GM23338 (cell line): Measurements from ENCODE around the gene SMURF1. TPM values are rescaled to one million over a fixed set of nuclear protein-coding genes. Genes with fewer than 3 reads are reported as not detected.

Experiments used
- ATAC-seq: fragments of 200-7000 bp; cut with Tn5 transposase; 3 replicates; pipeline ENCODE4 v1.9.1; 2020
- DNase-seq: peaks from one replicate; pipeline ENCODE4 v3.0.0-alpha.2; 2015; ENCODE audit warnings: low spot score
- H2AFZ ChIP-seq: fragments of 200-600 bp; sonication (generic); 2 replicates; pipeline ENCODE4 v1.8.0; 2016; ENCODE audit warnings: antibody characterized with exemption, mild to moderate bottlenecking, moderate library complexity
- H3F3A ChIP-seq: fragments of 200-600 bp; sonication (generic); replicated peaks from 2 replicates; pipeline ENCODE4 v1.8.0; 2017; ENCODE audit warnings: antibody characterized with exemption, mixed run types, low read depth
- H3K27ac ChIP-seq: fragments of 200-600 bp; sonication (generic); 2 replicates; pipeline ENCODE4 v1.6.1; 2016; ENCODE audit warnings: low read depth
- H3K27me3 ChIP-seq: fragments of 200-600 bp; sonication (generic); 2 replicates; pipeline ENCODE4 v1.8.0; 2016; ENCODE audit warnings: mild to moderate bottlenecking, mixed run types, moderate library complexity; ENCODE audit not compliant: insufficient read depth
- H3K36me3 ChIP-seq: fragments of 200-600 bp; sonication (generic); 2 replicates; pipeline ENCODE4 v1.8.0; 2016; ENCODE audit warnings: mild to moderate bottlenecking; ENCODE audit not compliant: insufficient read depth
- H3K4me1 ChIP-seq: fragments of 200-600 bp; sonication (generic); 2 replicates; pipeline ENCODE4 v1.8.0; 2016; ENCODE audit warnings: mild to moderate bottlenecking, moderate library complexity; ENCODE audit not compliant: insufficient read depth
- H3K4me2 ChIP-seq: fragments of 200-600 bp; sonication (generic); 2 replicates; pipeline ENCODE4 v1.7.1; 2017; ENCODE audit warnings: mixed run types
- H3K4me3 ChIP-seq: fragments of 200-600 bp; sonication (generic); 2 replicates; pipeline ENCODE4 v1.6.1; 2016; ENCODE audit warnings: mixed run types
- H3K79me2 ChIP-seq: fragments of 200-600 bp; sonication (generic); replicated peaks from 2 replicates; pipeline ENCODE4 v1.8.0; 2017; ENCODE audit warnings: mild to moderate bottlenecking; ENCODE audit not compliant: insufficient read depth
- H3K9me2 ChIP-seq: fragments of 200-600 bp; sonication (generic); 2 replicates; pipeline ENCODE4 v1.8.0; 2017; ENCODE audit not compliant: insufficient read depth
- H4K20me1 ChIP-seq: fragments of 200-600 bp; sonication (generic); replicated peaks from 2 replicates; pipeline ENCODE4 v1.8.0; 2017; ENCODE audit warnings: mild to moderate bottlenecking; ENCODE audit not compliant: insufficient read depth
- H3K27ac Mint-ChIP-seq: 2 replicates; pipeline ENCODE4 v1.8.0; 2020; ENCODE audit warnings: inconsistent platforms, mild to moderate bottlenecking, moderate library complexity, mixed read lengths
- H3K27me3 Mint-ChIP-seq: 3 replicates; pipeline ENCODE4 v1.8.0; 2022; ENCODE audit warnings: low read depth, mild to moderate bottlenecking, moderate library complexity, mixed read lengths, inconsistent platforms; ENCODE audit not compliant: insufficient read depth, poor library complexity
- H3K36me3 Mint-ChIP-seq: 3 replicates; pipeline ENCODE4 v1.8.0; 2021; ENCODE audit warnings: low read depth, mild to moderate bottlenecking, inconsistent platforms, moderate library complexity, mixed read lengths
- H3K4me1 Mint-ChIP-seq: 3 replicates; pipeline ENCODE4 v1.8.0; 2020; ENCODE audit warnings: mild to moderate bottlenecking, inconsistent platforms, mixed read lengths
- H3K4me3 Mint-ChIP-seq: 3 replicates; pipeline ENCODE4 v1.8.0; 2021; ENCODE audit warnings: moderate library complexity, mild to moderate bottlenecking, inconsistent platforms, mixed read lengths
- H3K9me3 Mint-ChIP-seq: 3 replicates; pipeline ENCODE4 v1.8.0; 2020; ENCODE audit warnings: moderate library complexity, mild to moderate bottlenecking, inconsistent platforms, mixed read lengths
- CTCF ChIP-seq, 2 experiments: fragments of 200-600 bp in 1 of 2; sonication (generic) in 1 of 2; conservative IDR thresholded peaks; 2 replicates each; pipeline versions ENCODE4 v1.5.1 to v1.6.1; 2016 to 2017; ENCODE audit warnings: antibody characterized with exemption in 2 of 2, low read depth in 2 of 2, mild to moderate bottlenecking in 2 of 2, moderate library complexity in 1 of 2
- ETS1 ChIP-seq: IDR thresholded peaks from 2 replicates; pipeline ENCODE4 v1.6.1; 2016; ENCODE audit warnings: antibody characterized with exemption
- EZH2 ChIP-seq: fragments of 200-600 bp; sonication (generic); IDR thresholded peaks from one replicate; pipeline ENCODE4 v1.8.0; 2017; ENCODE audit warnings: antibody characterized with exemption, mild to moderate bottlenecking, low read depth; ENCODE audit not compliant: unreplicated experiment
- NANOG ChIP-seq: IDR thresholded peaks from 2 replicates; pipeline ENCODE4 v1.6.1; 2016; ENCODE audit warnings: antibody characterized with exemption, borderline replicate concordance
- STAT1 ChIP-seq: IDR thresholded peaks from one replicate; pipeline ENCODE4 v1.6.1; 2016; ENCODE audit warnings: antibody characterized with exemption; ENCODE audit not compliant: unreplicated experiment
- ZNF114 ChIP-seq: fragments of 250-450 bp; sonication (Bioruptor Pico); IDR thresholded peaks from 2 replicates; pipeline ENCODE4 v1.5.0; 2020; ENCODE audit warnings: mild to moderate bottlenecking, moderate library complexity
- ZNF462 ChIP-seq: fragments of 250-450 bp; sonication (Bioruptor Pico); IDR thresholded peaks from 2 replicates; pipeline ENCODE4 v1.5.0; 2020; ENCODE audit warnings: mild to moderate bottlenecking, moderate library complexity
- polyA plus RNA-seq: library from polyadenylated mRNA; unstranded; fragments of >200 nt; fragmentation: Nextera tagmentation; extraction: Ambion mirVana; gene quantifications from 2 replicates; pipeline ENCODE4 v1.2.1, GENCODE V29; 2016
- total RNA-seq: library from RNA; depleted of rRNA; stranded (reverse); fragments of >200 nt; shearing (Covaris generic); gene quantifications from 2 replicates; pipeline ENCODE4 v1.2.3, GENCODE V29; 2014
- TF ChIP-seq, protein P1 (sequence below): IDR thresholded peaks from one replicate; pipeline ENCODE4 v1.6.1; 2018; ENCODE audit warnings: antibody characterized with exemption; ENCODE audit not compliant: unreplicated experiment

SMURF1 gene
- total and polyA plus RNA-seq, 2 experiments from 2014 or later: 5.8 to 23.9 TPM

DNA sequence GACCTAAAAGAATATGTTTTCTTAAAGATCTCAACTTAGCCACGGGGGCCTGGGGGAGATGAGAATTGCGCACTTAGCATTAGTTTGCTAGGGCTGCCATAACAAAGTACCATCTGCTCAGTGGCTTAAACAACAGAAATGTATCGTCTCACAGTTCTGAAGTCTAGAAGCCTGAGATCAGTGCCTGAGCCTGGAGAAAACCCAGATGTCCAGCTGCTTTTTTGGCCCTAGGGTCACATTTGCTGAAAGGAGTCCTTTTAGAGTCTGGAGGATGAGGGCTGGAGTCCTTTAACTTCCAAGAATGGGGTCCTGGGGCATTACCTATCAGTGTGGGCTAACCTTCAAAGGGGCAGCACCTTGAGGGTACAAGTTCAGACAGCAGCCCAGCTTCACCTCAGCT lies 48.2 kb downstream of the SMURF1 start:
- H4K20me1 ChIP-seq: peaks cover 18% of the 10 kb centered on the region; the same call in 1 of the 2 replicates
- no peak overlapping the region for H2AFZ ChIP-seq
- H3K27me3 Mint-ChIP-seq: peaks cover 1% of the 10 kb centered on the region
- peaks cover 39% of the 10 kb centered on the region for H3K4me1 ChIP-seq
- no peaks in the 10 kb centered on the region for H3F3A ChIP-seq
- H3K4me3 ChIP-seq: no peak overlapping the region
- H3K36me3 Mint-ChIP-seq: 0 out of 3 replicates have a peak, but pooled peaks cover 4% of the 10 kb centered on the region
- no peak for TF ChIP-seq ETS1
- no peak for TF ChIP-seq ZNF462
- TF ChIP-seq CTCF (conservative IDR thresholded peaks at IDR 0.05; ENCODE audit: low read depth in 2 of 2): no peak
- TF ChIP-seq EZH2: no peak
- no peak for TF ChIP-seq STAT1
- no peak for TF ChIP-seq NANOG
- TF ChIP-seq ZNF114: no peak
- TF ChIP-seq, protein P1, sequence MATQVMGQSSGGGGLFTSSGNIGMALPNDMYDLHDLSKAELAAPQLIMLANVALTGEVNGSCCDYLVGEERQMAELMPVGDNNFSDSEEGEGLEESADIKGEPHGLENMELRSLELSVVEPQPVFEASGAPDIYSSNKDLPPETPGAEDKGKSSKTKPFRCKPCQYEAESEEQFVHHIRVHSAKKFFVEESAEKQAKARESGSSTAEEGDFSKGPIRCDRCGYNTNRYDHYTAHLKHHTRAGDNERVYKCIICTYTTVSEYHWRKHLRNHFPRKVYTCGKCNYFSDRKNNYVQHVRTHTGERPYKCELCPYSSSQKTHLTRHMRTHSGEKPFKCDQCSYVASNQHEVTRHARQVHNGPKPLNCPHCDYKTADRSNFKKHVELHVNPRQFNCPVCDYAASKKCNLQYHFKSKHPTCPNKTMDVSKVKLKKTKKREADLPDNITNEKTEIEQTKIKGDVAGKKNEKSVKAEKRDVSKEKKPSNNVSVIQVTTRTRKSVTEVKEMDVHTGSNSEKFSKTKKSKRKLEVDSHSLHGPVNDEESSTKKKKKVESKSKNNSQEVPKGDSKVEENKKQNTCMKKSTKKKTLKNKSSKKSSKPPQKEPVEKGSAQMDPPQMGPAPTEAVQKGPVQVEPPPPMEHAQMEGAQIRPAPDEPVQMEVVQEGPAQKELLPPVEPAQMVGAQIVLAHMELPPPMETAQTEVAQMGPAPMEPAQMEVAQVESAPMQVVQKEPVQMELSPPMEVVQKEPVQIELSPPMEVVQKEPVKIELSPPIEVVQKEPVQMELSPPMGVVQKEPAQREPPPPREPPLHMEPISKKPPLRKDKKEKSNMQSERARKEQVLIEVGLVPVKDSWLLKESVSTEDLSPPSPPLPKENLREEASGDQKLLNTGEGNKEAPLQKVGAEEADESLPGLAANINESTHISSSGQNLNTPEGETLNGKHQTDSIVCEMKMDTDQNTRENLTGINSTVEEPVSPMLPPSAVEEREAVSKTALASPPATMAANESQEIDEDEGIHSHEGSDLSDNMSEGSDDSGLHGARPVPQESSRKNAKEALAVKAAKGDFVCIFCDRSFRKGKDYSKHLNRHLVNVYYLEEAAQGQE: no peak
- no peaks in the 10 kb centered on the region for H3K9me3 Mint-ChIP-seq
- no peaks in the 10 kb centered on the region for H3K27me3 ChIP-seq
- DNase-seq (no peak), ATAC-seq (no peak)
- no peaks in the 10 kb centered on the region for H3K9me2 ChIP-seq
- H3K4me1 Mint-ChIP-seq: peaks cover 35% of the 10 kb centered on the region
- no peak overlapping the region for H3K4me2 ChIP-seq
- H3K27ac ChIP-seq: no peak overlapping the region
- no peak overlapping the region for H3K4me3 Mint-ChIP-seq
- H3K79me2 ChIP-seq: peaks cover 95% of the 10 kb centered on the region
- H3K36me3 ChIP-seq: no peaks in the 10 kb centered on the region
- no peak overlapping the region for H3K27ac Mint-ChIP-seq
